Measurements from ENCODE around the gene KBTBD8.

Gene KBTBD8

DNA sequence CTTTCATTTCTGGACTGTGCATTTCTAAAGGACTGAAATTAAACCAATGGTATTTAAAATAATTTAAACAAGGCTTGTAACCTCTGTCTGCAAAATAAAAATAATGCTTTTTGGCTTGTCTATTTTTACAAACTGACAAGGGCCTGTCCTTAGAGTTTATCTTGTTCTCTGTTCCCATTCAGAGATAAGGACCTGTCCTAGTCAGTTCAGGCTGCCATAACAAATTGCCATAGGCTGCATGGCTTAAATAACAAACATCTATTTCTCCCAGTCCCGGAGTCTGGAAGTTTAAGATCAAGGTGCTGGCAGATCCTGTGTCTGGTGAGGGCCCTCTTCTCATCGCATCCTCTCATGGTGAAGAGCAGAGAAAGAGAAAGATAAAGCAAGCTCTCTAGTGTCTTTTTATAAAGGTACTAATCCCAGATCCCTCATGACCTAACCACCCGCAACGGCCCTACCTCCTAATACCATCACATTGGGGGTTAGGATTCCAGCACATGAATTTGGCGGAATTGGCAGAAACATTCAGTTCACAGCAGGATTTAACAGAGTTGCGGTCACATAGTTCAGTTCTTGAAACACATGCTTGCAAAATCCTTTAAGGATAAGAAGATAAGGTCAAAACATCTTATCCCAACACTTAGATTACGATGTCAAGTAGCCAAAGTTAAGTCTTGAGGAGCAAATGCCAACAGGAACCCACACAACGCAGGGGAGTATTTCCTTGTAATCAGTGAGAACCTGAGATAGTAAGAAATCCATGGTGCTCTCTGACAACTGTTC lies 17.8 kb downstream of the KBTBD8 start:
- Histone ChIP-seq H3K36me3 (replicated peaks) (no peaks in the 10 kb centered on the region), H3K27me3 (replicated peaks) (no peaks in the 10 kb centered on the region), H3K4me3 (ENCODE audit: low read depth, low read length) (no peak overlapping the region), H3K27ac (no peak overlapping the region)
- no peak for DNase-seq
- in situ Hi-C loops (cut with HindIII; ENCODE audit: low pct_ligation_motif_present, low sequenced_read_pairs), result no loop called here
- TF ChIP-seq, protein P1, sequence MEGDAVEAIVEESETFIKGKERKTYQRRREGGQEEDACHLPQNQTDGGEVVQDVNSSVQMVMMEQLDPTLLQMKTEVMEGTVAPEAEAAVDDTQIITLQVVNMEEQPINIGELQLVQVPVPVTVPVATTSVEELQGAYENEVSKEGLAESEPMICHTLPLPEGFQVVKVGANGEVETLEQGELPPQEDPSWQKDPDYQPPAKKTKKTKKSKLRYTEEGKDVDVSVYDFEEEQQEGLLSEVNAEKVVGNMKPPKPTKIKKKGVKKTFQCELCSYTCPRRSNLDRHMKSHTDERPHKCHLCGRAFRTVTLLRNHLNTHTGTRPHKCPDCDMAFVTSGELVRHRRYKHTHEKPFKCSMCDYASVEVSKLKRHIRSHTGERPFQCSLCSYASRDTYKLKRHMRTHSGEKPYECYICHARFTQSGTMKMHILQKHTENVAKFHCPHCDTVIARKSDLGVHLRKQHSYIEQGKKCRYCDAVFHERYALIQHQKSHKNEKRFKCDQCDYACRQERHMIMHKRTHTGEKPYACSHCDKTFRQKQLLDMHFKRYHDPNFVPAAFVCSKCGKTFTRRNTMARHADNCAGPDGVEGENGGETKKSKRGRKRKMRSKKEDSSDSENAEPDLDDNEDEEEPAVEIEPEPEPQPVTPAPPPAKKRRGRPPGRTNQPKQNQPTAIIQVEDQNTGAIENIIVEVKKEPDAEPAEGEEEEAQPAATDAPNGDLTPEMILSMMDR (IDR thresholded peaks at IDR 0.05; ENCODE audit: low read depth, low read length, missing control alignments), result no peak

DNA sequence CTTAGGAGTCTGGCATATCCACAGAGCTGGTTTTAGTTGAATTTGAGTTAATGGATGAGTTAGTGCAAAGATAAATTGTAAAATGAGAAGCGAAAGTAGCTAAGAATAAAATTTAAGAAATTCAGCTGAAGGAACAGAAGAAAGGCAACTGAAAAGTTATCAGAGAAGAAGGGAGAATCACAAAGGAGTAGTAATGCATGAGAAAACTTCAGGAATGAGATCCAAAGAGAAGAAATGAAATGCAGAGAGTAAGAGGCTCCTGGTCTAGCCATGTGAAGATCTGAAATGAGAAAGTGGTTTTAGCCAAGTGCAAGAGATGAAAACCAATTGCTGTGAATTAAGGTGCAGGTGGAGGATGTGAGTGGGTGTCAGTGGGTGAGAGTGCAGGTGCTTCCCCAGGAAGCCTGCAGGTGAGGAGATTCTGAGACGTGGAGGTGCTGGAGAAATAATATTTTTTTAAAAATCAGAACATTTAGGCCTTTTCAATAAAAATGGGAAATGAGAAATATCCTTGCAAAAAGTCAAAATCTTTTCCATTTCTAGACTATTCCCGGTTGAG lies 18.5 kb downstream of the KBTBD8 start:
- Histone ChIP-seq H3K36me3 (replicated peaks) (no peaks in the 10 kb centered on the region), H3K27ac (no peak overlapping the region), H3K27me3 (replicated peaks) (no peaks in the 10 kb centered on the region), H3K4me3 (ENCODE audit: low read depth, low read length) (no peak overlapping the region)
- in situ Hi-C loops (cut with HindIII; ENCODE audit: low pct_ligation_motif_present, low sequenced_read_pairs), result no loop called here
- no peak for DNase-seq
- TF ChIP-seq, protein P1 (IDR thresholded peaks at IDR 0.05; ENCODE audit: low read depth, low read length, missing control alignments), result no peak

DNA sequence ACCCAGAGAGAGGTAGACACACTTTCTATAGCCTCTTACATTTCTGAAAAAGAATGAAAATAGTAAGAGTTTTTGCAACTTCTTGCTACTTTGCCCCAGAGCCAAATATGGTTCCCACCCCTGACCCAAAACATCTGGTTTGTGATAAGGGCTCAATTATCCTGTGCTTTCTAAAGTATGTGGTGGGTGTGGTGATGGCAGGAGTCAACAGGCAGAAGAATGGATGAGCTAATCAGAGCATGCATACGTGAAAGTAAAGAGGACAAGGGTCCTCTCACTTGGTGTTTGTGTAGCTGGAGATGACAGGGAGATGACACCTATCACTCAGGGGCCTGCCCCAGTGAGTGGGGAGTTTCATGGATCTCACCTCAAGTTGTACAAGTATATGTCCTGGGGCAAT lies 19.1 kb downstream of the KBTBD8 start:
- no peak for DNase-seq
- no peaks in the 10 kb centered on the region for H3K27me3 ChIP-seq (replicated peaks)
- in situ Hi-C loops (cut with HindIII; ENCODE audit: low pct_ligation_motif_present, low sequenced_read_pairs), result no loop called here
- no peak overlapping the region for H3K27ac ChIP-seq
- H3K4me3 ChIP-seq (ENCODE audit: low read depth, low read length), result no peak overlapping the region
- H3K36me3 ChIP-seq (replicated peaks), result no peaks in the 10 kb centered on the region
- TF ChIP-seq, protein P1 (IDR thresholded peaks at IDR 0.05; ENCODE audit: low read depth, low read length, missing control alignments), result no peak

DNA sequence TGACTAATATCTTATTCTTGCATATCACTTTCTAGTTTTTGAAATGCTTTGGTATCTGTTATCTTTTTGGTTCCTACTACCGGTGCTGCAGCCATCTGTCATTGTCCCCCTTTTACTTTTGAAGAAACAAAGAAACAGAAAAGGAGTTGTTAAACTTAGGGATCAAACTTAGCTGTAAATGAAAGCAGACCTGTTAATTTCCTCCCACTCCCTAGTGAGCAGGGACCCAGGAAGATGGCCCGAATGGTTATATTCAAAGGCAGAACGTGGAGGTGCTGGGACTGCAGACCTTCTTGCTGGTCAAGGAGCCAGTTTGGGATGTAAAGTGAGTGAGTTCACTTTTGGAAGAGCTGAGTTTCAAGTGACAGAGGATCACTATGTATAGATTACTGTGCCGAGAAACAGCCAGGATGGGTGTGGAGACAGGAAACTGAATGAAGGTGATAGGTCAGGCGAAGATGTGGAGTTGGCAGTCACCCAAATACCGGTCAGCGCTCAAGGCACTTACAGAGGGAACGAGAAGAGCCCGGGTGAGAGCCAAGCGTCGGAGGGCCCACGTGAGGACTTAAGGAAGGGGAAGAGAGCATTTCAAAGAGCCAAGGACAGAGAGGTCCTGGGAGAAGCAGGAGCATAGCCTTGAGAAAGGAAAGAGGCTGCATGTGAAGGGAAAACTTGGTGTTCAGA lies 20.1 kb downstream of the KBTBD8 start:
- no peak for DNase-seq
- Histone ChIP-seq H3K4me3 (ENCODE audit: low read depth, low read length) (no peak overlapping the region), H3K36me3 (replicated peaks) (no peaks in the 10 kb centered on the region), H3K27ac (no peak overlapping the region), H3K27me3 (replicated peaks) (no peaks in the 10 kb centered on the region)
- TF ChIP-seq, protein P1 (IDR thresholded peaks at IDR 0.05; ENCODE audit: low read depth, low read length, missing control alignments), result no peak
- in situ Hi-C loops (cut with HindIII; ENCODE audit: low pct_ligation_motif_present, low sequenced_read_pairs), result no loop called here

DNA sequence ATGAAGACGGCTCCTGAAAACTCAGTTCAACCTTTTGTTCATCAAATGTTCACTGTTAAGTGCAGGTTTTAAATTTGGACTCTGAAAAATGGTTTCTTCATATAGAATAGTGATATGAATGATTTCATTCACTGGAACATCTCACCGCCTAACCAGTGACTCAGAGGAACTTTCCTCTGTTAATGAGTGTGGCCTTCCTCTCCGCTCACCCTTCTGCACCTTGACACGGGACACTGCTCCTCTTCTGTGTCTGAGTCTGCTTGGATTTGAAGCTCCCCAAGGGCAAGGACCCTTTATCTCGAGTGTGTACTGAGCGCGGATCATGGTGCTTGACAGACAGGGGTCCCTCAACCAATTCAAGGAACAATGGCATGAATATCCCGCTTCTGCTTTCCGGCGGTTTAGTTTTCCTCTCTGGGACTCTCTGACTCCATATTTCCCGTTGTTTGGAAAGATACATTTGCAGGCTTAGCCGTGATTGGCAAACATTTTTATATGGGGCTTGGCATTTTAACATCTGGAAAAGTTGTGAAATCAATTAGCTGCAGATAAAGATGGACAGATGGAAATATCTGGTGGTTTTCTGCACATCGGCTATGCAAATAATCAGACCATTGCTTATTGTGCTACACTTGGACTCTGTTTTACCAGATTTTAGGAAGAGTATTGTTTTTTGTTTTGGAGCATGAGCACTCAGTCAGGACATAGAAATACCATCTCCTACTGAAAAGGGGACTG lies 20.9 kb downstream of the KBTBD8 start:
- DNase-seq, result no peak
- Histone ChIP-seq H3K36me3 (replicated peaks) (no peaks in the 10 kb centered on the region), H3K27me3 (replicated peaks) (no peaks in the 10 kb centered on the region), H3K4me3 (ENCODE audit: low read depth, low read length) (no peak overlapping the region), H3K27ac (no peak overlapping the region)
- in situ Hi-C loops (cut with HindIII; ENCODE audit: low pct_ligation_motif_present, low sequenced_read_pairs), result no loop called here
- TF ChIP-seq, protein P1 (IDR thresholded peaks at IDR 0.05; ENCODE audit: low read depth, low read length, missing control alignments), result no peak
